SU-DHL-6 (cell line): ENCODE results near the gene HNF4A.
"Not testable (repeated sequence)": the region's sequence is repeated elsewhere in the genome, so short reads cannot be mapped to it uniquely, and the experiment has no call there.

Experiments used
- EZH2phosphoT487 ChIP-seq: fragments of 200-600 bp; sonication (generic), shearing (Covaris generic); conservative IDR thresholded peaks from 2 replicates; pipeline ENCODE4 v1.6.1; 2018; ENCODE audit warnings: mild to moderate bottlenecking, antibody characterized with exemption, low read length, moderate library complexity, mixed read lengths
- TF ChIP-seq, protein P1 (sequence below): fragments of 200-600 bp; sonication (generic); IDR thresholded peaks from one replicate; pipeline ENCODE4 v1.5.1; 2017; ENCODE audit warnings: antibody characterized with exemption, mild to moderate bottlenecking, low read length, moderate library complexity; ENCODE audit not compliant: insufficient read depth, poor library complexity, severe bottlenecking

DNA sequence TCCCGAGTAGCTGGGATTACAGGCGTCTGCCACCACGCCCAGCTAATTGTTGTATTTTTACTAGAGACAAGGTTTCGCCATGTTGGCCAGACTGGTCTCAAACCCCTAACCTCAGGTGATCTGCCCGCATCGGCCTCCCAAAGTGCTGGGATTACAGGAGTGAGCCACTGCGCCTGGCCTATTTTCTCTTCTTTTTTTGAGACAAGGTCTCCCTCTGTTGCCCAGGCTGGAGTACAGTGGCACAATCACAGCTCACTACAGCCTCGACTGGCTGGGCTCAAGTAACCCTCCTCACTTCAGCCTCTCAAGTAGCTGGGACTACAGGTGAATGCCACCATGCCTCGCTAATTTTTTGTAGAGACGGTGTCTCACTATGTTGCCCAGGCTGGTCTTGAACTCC lies 9.6 kb upstream of the HNF4A start:
- TF ChIP-seq, protein P1, sequence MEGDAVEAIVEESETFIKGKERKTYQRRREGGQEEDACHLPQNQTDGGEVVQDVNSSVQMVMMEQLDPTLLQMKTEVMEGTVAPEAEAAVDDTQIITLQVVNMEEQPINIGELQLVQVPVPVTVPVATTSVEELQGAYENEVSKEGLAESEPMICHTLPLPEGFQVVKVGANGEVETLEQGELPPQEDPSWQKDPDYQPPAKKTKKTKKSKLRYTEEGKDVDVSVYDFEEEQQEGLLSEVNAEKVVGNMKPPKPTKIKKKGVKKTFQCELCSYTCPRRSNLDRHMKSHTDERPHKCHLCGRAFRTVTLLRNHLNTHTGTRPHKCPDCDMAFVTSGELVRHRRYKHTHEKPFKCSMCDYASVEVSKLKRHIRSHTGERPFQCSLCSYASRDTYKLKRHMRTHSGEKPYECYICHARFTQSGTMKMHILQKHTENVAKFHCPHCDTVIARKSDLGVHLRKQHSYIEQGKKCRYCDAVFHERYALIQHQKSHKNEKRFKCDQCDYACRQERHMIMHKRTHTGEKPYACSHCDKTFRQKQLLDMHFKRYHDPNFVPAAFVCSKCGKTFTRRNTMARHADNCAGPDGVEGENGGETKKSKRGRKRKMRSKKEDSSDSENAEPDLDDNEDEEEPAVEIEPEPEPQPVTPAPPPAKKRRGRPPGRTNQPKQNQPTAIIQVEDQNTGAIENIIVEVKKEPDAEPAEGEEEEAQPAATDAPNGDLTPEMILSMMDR: not testable (repeated sequence)
- TF ChIP-seq EZH2phosphoT487: not testable (repeated sequence)
